ENCODE data around the gene NF2.

The NF2 gene

DNA sequence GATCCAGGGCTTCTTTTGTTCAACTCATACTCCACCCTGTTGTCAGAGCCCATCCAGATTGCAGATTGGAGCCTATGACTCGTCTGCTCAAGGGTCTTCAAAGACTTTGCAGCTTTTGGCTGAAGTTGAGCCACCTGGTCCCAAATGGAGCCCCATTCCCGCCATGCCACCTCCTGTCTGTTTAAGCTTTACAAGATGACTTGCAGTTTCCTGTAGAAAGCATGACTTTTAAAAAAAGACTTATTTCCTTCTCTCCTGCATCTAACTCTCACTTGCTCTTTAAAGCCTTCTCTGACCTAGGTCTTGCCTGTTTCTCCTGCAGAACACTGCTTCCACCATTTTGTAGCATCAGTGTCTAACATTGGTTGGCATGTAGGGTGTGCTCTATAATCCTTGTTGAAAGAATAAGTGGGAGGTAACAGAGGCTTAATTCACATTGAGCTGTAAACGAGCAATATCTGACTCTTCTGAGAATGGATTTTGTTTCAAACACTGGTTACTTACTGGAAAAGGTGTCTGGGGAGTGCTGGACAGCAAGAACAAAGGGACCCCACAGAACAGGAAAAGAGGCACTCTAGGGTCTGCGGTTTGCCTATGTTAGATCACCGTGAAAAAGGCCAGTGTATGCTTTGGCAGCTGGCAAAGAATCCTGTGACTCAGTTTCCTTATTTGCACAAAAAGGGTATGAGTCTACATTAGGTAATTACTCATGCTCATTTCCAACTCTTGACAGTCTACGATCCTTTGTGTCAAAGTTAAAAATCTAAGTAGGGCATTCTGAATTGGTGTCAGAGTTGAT, 30.3 kb downstream of the NF2 start:
- TF ChIP-seq CTCF (IDR thresholded peaks at IDR 0.05; ENCODE audit: low read depth, low read length) = no peak
- no peak for DNase-seq (ENCODE audit: extremely low read depth, low read depth)

- no peak for TF ChIP-seq CTCF (IDR thresholded peaks at IDR 0.05; ENCODE audit: low read depth, low read length)
- DNase-seq (ENCODE audit: extremely low read depth, low read depth) = no peak
Observed at GRCh38 chr22:29634847-29635246, 31.4 kb downstream of the NF2 start.

DNA sequence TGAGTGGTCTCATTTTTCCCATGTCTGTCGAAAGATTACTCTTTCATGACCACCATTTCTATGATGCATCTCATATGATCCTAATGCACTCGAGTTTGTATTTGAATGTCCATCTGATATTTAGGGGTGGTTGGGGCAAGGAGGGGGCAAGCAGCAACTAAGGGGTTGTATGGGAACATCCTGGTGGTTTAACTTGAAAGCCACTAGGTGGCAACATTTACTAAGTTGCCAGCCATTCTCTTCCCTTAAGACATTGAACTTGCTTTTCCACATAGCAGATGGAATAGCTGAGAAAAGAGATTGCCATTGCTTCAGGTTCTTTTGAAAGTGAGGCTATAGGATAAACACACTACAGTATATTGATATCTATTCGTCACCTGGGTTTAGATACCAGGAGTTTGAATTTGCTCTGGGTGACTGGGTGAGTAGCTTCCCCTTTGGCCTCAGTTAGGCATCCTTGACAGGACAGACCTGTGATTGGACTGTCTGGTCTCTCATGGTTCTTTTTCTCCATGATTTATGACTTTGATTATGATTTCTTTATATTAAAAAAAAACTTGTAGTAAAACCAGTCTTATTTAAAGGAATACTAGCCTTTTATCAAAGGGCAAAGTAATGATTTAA, 32.4 kb downstream of the NF2 start:
- peak; percentile 35 for DNase-seq (ENCODE audit: extremely low read depth, low read depth)
- peak; percentile 67 for TF ChIP-seq CTCF (IDR thresholded peaks at IDR 0.05; ENCODE audit: low read depth, low read length)

- no peak for TF ChIP-seq CTCF (IDR thresholded peaks at IDR 0.05; ENCODE audit: low read depth, low read length)
- no peak for DNase-seq (ENCODE audit: extremely low read depth, low read depth)
Observed at GRCh38 chr22:29636751-29637150, 33.3 kb downstream of the NF2 start.

- no peak for DNase-seq (ENCODE audit: extremely low read depth, low read depth)
- no peak for TF ChIP-seq CTCF (IDR thresholded peaks at IDR 0.05; ENCODE audit: low read depth, low read length)
Observed at GRCh38 chr22:29637181-29637580, 33.7 kb downstream of the NF2 start.

GRCh38 chr22:29638678-29639077, 35.2 kb downstream of the NF2 start:
- no peak for DNase-seq (ENCODE audit: extremely low read depth, low read depth)
- TF ChIP-seq CTCF (IDR thresholded peaks at IDR 0.05; ENCODE audit: low read depth, low read length) = no peak

DNA sequence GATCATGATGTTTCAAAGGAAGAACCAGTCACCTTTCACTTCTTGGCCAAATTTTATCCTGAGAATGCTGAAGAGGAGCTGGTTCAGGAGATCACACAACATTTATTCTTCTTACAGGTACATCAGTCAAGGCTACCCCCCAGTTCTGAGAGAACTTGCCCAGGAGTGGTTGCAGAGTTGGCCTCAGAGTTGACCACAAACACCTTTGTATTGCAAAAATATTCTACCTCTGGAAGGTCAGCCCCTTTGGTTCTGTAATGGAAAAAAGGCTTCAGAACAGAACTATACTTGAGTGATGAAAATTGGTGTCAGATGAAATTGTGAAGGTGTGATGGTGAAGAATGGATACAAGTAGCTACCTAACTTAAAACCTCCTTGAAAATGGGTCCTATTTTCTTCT, 35.7 kb downstream of the NF2 start:
- DNase-seq (ENCODE audit: extremely low read depth, low read depth) = no peak
- no peak for TF ChIP-seq CTCF (IDR thresholded peaks at IDR 0.05; ENCODE audit: low read depth, low read length)

Measured in AG09319 (cell line).